Mesothelial cell of epicardium (in vitro differentiated cells): ENCODE measurements around the gene EHD4. TPM values are rescaled to one million over a fixed set of nuclear protein-coding genes. Genes with fewer than 3 reads are reported as not detected.

Experiments
- DNase-seq, 2 experiments: peaks; one replicate each; pipeline ENCODE4 v3.0.0; 2021; ENCODE audit warnings: low spot score in 2 of 2; ENCODE audit not compliant: unreplicated experiment in 2 of 2
- H3K27ac Mint-ChIP-seq: 2 replicates; pipeline ENCODE4 v1.8.0; 2021; ENCODE audit warnings: mixed read lengths
- H3K27me3 Mint-ChIP-seq: 2 replicates; pipeline ENCODE4 v1.8.0; 2021; ENCODE audit warnings: low read depth, mixed read lengths
- H3K36me3 Mint-ChIP-seq: 2 replicates; pipeline ENCODE4 v1.8.0; 2021; ENCODE audit warnings: mixed read lengths
- H3K4me1 Mint-ChIP-seq: 2 replicates; pipeline ENCODE4 v1.8.0; 2021; ENCODE audit warnings: mixed read lengths
- H3K4me3 Mint-ChIP-seq: 2 replicates; pipeline ENCODE4 v1.8.0; 2021; ENCODE audit warnings: mild to moderate bottlenecking, moderate library complexity, mixed read lengths
- H3K9me3 Mint-ChIP-seq: 2 replicates; pipeline ENCODE4 v1.8.0; 2021; ENCODE audit warnings: mixed read lengths
- total RNA-seq: library from RNA; stranded (reverse); gene quantifications from 3 replicates; pipeline ENCODE4 v1.2.1, GENCODE V29; 2021
- TF ChIP-seq, protein P1 (sequence below): fragments of 200-600 bp; sonication (generic); IDR thresholded peaks from one replicate; pipeline ENCODE4 v1.5.0; 2021; ENCODE audit warnings: antibody characterized with exemption; ENCODE audit not compliant: unreplicated experiment

The EHD4 gene
- total RNA-seq, 1 donor from 2014 or later: 16.1 TPM

DNA sequence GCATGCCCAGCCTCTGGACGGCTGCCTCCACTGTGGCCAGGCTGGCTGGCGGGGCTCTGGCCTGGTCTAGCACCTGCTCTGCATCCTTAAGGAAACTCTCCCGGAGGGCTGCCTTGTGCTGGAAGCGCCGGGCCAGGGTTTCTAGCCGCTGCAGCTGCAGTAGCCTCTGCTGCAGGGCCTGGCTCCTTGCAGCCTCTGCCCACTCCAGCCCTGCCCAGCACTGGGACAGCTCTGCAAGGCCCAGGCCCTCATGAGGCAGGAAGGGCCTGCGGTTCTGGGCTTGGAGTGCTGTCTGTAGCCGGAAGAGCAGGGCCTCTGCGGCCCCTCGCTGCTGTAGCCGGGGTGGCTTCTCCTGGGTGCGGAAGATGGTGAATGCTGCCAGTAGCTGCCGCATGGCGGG, 86.5 kb downstream of the EHD4 start:
- no peak overlapping the region for H3K27ac Mint-ChIP-seq

DNA sequence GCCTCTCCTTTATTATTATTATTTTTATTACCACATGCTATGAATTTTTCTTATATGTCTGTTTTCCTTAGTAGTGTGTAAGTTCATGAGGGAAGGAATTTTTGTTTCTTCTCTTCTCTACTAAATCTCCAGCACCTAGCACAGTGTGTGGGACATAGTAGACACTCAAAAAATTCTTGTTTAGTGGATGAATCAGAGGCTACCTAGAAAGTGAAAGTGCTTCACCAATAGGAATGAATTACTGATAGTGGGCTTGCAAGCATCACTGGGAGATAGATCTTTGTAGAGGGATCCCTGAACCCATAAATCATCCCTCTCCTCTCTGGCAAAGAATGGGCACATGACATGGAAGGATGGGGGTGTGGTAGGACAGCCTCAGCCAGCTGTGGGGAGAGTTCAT, 87.0 kb downstream of the EHD4 start:
- Mint-ChIP-seq H3K4me3 (no peak overlapping the region), H3K27ac (no peak overlapping the region), H3K9me3 (no peaks in the 10 kb centered on the region), H3K4me1 (peaks cover 10% of the 10 kb centered on the region), H3K36me3 (no peaks in the 10 kb centered on the region), H3K27me3 (peaks cover 22% of the 10 kb centered on the region)
- DNase-seq: no peak
- TF ChIP-seq, protein P1, sequence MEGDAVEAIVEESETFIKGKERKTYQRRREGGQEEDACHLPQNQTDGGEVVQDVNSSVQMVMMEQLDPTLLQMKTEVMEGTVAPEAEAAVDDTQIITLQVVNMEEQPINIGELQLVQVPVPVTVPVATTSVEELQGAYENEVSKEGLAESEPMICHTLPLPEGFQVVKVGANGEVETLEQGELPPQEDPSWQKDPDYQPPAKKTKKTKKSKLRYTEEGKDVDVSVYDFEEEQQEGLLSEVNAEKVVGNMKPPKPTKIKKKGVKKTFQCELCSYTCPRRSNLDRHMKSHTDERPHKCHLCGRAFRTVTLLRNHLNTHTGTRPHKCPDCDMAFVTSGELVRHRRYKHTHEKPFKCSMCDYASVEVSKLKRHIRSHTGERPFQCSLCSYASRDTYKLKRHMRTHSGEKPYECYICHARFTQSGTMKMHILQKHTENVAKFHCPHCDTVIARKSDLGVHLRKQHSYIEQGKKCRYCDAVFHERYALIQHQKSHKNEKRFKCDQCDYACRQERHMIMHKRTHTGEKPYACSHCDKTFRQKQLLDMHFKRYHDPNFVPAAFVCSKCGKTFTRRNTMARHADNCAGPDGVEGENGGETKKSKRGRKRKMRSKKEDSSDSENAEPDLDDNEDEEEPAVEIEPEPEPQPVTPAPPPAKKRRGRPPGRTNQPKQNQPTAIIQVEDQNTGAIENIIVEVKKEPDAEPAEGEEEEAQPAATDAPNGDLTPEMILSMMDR: no peak

More for the DNA sequence above, 86.5 kb downstream of the EHD4 start:
- H3K4me3 Mint-ChIP-seq: no peak overlapping the region
- DNase-seq: no peak
- TF ChIP-seq, protein P1: no peak
- peaks cover 10% of the 10 kb centered on the region for H3K4me1 Mint-ChIP-seq
- H3K27me3 Mint-ChIP-seq: peaks cover 17% of the 10 kb centered on the region
- no peaks in the 10 kb centered on the region for H3K9me3 Mint-ChIP-seq
- no peaks in the 10 kb centered on the region for H3K36me3 Mint-ChIP-seq

DNA sequence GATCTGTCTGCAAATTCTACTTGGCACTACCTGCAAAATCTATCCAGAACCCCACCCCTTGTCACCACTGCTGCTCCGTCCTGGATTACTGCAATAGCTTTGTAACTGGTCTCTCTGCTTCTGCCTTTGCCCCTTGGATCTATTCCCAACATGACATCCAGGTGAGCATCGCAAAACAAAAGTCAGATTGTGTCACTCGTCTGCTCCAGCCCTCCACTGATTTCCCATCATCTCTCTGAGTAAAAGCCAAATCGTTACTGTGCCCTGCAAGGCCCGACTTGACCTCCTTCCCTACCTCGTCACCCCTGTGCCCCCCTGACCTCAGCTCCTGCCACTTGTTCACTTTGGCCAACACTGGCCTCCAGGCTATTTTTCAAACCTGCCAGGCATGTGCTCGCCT, 87.9 kb downstream of the EHD4 start:
- H3K36me3 Mint-ChIP-seq: no peaks in the 10 kb centered on the region
- peaks cover 24% of the 10 kb centered on the region for H3K27me3 Mint-ChIP-seq
- H3K4me1 Mint-ChIP-seq: peaks cover 10% of the 10 kb centered on the region
- no peaks in the 10 kb centered on the region for H3K9me3 Mint-ChIP-seq
- DNase-seq: no peak
- TF ChIP-seq, protein P1: no peak
- H3K27ac Mint-ChIP-seq: no peak overlapping the region
- no peak overlapping the region for H3K4me3 Mint-ChIP-seq

DNA sequence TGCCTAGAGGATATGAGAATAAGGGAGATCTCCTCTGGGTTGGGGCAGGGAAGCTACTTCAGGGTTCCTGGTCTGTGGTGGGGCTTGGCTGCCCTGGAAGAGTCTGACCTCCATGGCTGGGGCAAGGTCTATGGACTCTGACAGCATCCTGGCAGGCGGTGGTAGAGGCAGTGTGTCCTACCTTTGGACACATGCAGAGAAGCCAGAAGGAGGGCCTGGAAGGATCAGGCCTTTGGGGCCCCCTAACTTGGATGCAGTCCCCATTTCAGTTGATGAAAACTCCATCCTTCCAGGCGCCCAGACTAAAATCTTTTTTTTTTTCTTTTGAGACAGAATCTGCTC, 88.9 kb downstream of the EHD4 start:
- TF ChIP-seq, protein P1: no peak
- Mint-ChIP-seq H3K27me3 (peaks cover 24% of the 10 kb centered on the region), H3K4me1 (peaks cover 10% of the 10 kb centered on the region), H3K36me3 (no peaks in the 10 kb centered on the region), H3K27ac (no peak overlapping the region), H3K9me3 (no peaks in the 10 kb centered on the region), H3K4me3 (no peak overlapping the region)
- no peak for DNase-seq

DNA sequence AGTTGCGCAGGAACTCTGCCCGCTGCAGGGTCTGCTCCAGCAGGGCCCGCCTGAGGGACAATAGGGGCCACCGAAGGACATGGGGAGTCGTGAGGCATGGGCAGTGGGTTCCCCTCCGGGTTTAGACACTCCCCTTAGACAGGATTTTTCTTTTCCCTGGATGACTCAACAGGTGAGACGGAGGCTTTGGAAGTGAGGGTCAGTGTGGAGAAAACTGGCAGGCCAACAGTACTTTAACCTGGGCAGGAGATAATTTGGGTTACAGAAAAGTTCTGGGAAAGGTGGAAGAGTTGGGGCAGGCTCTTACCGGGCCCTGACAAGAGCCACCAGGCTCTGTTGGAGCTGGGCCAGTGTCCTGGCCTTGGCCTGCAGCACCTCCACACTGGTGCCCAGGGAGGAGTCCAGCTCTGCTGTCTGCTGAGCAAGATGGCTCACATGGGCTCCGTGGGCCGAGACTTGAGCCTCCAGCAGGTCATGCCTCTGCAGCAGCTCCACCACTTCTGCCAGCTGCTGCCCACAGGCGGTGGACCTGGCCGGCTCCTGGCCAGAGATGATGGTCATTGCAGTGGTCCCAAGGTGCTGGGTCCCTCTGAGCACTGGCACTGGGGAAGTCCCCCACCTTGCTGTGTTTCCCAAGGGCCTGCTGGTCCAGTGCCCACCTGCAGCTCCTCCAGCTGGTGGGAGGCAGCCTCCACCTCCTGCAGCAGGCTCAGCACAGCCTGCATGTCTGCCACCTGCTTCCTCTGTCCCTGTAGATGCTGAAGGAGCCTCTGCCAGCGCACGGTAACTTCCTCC, 89.5 kb downstream of the EHD4 start:
- Mint-ChIP-seq H3K4me1 (peaks cover 10% of the 10 kb centered on the region), H3K36me3 (no peaks in the 10 kb centered on the region), H3K27me3 (peaks cover 24% of the 10 kb centered on the region), H3K27ac (no peak overlapping the region), H3K9me3 (no peaks in the 10 kb centered on the region), H3K4me3 (peak overlapping the region; percentile 56)
- DNase-seq: no peak
- TF ChIP-seq, protein P1: no peak
